Non-pigmented ciliary epithelial cell (primary cell): ENCODE data around the gene SOX5.
"Not testable (repeated sequence)": the region's sequence is repeated elsewhere in the genome, so short reads cannot be mapped to it uniquely, and the experiment has no call there.

Source experiments
- DNase-seq: peaks from one replicate; pipeline ENCODE4 v3.0.0-alpha.2; 2010; ENCODE audit warnings: low read depth

The SOX5 gene

DNA sequence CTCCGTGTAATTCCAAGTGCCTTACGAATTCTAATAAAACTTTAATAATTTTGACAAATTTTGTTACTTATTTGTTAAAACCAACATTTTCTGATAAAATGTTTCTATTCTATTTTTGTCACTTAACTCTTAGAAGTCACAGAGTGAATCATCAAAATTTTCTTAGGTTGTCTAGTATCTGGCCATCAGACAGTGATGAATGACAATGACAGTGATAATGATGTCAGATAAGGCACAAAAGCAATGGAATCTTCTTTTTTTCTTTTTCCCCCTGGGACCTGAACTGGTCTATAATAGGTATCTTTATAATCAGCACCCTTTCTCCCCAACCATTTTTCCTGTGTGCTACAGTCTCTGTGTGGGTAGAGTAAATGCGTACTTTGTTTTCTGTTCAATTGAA lies 407.3 kb downstream of the SOX5 start:
- no peak for DNase-seq

DNA sequence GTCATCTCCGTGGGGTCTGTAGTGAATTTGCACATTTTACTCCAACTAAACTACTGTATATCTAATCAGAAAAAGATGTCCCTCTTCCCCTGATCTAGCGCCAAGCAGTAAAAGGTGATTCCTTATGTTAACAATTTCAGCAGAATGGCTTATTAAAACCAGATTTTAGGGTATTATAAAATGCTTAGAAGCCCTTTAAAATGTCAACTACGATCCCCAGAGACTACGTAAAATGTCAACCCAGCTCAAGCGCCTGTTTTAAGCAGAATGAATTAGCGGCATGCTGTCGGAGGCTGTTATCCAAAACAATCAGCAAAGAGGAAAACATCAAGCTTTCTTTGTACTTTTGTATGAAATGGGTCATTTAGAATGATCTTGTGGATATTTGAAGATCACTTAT lies 408.9 kb downstream of the SOX5 start:
- DNase-seq, result no peak

DNA sequence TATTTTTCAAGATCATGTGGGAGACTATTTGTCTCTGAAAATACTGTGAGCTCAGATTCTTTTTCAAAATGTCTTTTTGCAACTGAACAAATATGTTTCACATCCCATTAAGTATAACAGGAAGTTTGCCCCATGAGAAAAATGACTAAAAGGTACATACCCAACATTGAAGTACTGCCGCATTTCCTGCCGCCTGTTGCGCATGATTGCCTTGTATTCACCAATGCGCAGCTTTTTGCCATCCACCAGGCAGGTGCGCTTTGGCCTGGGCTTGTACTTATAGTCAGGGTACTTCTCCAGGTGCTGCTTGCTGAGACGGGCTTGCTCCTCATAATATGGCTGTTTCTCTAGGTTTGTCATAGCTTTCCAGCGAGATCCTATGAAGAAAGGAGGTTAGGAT lies 413.2 kb downstream of the SOX5 start:
- DNase-seq, result no peak

DNA sequence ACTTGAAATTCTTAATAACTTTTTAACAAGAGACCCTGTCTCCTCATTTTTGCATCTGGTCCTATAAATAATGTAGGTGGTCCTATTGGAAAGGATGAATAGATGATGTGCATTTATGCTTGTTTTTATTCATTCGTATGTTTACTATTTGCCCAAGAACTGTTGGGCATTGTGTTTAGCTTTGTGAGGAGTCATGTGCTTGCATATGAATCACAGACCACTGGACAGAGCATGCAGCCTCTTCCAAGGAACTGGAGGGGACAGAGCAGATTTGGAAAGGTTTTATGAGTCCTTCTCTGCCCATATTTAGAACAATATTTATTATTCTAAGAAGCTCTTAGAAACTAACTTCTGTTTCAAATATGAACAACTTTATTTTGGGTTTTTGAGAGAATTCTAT lies 414.0 kb downstream of the SOX5 start:
- no peak for DNase-seq

DNA sequence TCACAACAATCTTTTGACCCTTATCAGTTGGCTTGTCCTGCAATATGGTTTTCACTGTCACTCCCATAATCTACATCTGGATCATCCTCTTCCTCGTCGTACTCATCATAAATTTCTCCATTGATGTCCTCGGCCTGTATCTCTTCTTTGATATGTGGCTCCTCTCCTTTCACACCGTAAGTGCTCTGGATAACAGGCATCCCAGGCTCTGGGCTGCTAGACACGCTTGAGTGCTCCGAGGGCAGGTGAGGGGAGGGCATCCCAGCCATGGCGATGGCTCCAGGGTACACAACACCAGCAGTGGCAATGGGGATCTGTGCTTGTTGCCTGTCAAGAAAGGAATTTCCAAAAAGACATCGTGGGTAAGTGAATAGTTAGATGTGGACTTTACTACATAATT lies 415.3 kb downstream of the SOX5 start:
- no peak for DNase-seq

DNA sequence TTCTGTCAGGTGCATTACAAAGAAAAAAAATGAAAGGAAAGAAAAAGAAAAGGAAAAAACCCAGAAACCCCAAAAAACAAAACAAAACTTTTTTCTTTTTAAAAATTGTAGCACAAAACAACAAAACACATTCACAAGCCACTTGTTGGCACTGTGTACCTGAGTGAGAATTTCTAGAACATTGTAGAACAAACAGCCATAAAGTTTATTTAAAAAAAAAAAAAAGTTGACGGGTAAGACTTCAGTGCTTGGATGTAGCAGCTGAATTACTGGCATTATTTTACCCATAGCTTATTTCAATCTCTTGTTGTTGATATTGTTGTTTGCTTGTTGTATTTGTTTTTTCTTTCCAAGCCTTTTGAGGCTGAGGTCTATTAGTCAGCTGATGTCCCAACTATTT lies 415.8 kb downstream of the SOX5 start:
- no peak for DNase-seq

DNA sequence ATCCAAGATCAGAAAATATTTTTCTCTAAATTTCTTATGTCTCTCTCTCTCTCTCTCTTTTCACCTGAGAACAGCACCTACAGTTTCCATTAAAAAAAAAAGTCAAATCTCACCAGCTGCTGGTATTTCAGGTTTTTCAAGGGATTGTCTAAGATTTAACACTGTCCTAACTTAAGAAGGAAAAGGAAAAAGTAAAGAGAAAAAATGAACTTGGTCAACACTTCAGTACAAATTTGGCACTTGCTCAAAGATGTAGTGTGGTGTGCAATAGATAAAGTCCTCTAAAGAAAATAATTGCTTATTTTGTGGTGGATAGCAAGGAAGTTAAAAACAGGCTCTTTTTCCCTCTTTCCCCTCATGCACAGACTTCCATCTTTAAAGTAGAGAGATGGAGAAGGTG lies 416.2 kb downstream of the SOX5 start:
- no peak for DNase-seq

DNA sequence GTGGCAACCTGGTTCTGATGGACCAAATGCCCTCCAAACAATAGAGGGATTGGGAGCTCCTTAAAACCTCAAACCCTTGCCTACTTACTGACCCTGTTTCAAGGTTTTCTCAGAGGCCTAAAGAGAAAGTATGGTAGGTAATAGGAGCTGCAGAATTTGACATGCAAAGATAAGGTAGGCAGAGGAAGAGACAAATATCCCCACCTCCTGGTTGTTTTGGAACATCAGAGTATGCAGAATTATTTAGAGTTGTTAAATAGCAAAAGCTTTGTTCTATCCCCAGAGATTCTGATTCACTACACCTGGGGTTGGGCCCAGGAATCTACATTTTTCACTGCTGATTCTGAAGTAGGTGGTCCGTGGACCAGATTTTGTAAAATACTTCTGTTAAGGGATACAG lies 421.2 kb downstream of the SOX5 start:
- no peak for DNase-seq

DNA sequence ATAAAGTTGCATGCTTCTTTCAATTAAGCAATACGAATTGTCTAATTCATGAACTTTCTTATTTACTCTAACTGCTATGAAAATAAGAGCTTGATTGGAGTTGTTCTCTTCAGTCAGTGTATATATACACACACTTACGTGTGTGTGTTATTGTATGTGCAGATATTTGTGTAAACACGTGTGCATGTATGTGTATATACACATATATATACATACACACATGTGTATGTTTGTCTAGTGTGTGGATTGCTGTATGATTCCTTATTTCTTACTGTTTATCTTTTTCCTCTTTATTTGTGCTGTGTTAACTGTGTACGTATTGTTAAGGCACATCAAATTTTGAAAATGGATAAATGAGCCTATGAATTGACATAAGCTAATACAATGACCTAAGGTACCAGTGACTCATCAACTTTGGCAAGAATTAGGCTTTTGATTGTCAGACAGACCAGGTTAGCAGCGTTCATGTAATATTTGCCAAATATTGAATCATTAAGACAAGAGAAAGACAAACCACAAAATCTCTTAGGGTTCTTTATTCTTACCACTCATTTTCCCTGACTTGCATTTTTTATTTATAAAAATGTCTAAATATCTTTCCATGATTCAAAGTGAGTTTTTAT lies 423.9 kb downstream of the SOX5 start:
- DNase-seq, result no peak

DNA sequence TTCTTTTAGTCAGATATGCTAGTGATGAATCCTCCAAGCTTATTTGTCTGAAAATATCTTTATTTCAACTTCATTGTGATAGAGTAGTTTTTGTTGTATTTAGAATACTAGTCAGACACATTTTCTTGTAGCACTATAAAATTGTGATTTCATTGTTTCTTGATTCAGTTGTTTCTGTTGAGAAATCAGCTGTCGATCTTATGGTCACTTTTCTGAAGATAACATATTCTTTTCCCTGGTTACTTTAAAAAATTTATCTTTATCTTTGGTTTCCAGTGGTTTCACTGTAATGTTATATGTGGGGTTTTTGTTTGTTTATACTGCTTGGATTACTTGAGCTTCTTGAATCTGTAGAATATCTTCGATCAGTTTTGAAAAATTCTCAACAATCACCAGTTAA lies 426.1 kb downstream of the SOX5 start:
- DNase-seq, result no peak

DNA sequence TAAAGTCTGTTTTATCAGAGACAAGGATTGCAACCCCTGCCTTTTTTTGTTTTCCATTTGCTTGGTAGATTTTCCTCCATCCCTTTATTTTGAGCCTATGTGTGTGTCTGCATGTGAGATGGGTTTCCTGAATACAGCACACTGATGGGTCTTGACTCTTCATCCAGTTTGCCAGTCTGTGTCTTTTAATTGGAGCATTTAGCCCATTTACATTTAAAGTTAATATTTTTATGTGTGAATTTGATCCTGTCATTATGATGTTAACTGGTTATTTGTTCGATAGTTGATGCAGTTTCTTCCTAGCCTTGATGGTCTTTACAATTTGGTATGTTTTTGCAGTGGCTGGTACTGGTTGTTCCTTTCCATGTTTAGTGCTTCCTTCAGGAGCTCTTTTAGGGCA lies 430.0 kb downstream of the SOX5 start:
- not testable (repeated sequence) for DNase-seq

DNA sequence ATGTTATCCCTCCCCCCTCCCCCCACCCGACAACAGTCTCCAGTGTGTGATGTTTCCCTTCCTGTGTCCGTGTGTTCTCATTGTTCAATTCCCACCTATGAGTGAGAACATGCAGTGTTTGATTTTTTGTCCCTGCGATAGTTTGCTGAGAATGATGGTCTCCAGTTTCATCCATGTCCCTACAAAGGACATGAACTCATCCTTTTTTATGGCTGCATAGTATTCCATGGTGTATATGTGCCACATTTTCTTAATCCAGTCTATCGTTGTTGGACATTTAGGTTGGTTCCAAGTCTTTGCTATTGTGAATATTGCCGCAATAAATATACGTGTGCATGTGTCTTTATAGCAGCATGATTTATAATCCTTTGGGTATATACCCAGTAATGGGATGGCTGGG lies 433.7 kb downstream of the SOX5 start:
- not testable (repeated sequence) for DNase-seq

DNA sequence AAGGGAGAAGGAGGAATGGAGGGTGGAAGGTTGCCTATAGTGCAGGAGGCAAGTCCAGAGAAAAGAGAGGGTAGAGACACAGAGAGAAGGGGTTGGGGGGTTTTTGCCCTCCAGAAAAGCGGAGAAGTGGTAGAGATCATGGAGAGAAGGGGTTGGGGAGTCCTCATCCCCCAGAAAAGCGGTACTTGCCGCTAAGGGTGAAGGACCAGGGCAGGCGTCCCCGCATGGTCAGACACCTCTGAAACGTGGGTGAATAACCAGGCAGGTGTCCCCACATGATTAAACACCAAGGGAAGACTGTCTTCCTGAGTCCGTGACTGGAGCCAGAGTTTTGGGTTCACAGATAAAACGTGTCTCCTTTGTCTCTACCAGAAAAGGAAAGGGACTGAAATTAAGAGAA lies 439.0 kb downstream of the SOX5 start:
- DNase-seq, result no peak

DNA sequence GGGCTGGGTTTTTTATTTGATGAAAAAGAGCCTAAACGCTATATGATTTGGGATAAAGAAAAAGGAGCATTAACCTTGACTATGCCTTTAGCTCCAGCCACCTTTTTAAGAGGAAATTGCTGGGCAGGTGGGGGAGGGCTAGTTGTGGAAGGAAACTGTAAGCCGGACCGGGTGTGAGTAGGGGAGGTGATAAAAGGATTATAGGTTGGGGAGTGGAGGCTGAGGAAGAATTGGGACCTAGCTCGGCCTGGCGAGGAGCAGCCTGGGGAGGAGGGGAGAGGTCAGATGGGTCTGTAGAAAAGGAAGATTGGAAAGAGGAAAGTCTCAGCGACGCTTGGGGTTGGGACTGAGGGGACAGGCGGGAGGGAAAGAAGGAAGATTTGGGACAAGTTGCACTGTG lies 439.6 kb downstream of the SOX5 start:
- DNase-seq, result not testable (repeated sequence)

DNA sequence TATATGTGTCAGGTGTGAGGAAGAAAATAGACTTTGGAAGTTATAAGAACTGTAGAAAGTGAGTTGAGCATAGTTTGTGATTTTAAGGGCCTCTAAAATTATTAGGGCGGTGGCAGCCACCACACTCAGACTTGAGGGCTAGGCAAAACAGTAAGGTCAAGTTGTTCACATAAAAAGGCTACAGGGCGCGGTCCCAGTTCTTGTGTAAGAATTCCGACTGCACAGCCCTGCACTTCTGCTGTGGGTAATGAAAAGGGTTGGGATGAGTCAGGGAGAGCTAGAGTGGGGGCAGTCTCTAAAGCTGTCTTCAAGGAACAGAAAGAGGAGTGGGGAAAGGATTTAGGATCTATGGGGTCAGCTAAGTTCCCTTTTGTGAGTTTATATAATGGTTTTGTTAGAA lies 441.7 kb downstream of the SOX5 start:
- not testable (repeated sequence) for DNase-seq

DNA sequence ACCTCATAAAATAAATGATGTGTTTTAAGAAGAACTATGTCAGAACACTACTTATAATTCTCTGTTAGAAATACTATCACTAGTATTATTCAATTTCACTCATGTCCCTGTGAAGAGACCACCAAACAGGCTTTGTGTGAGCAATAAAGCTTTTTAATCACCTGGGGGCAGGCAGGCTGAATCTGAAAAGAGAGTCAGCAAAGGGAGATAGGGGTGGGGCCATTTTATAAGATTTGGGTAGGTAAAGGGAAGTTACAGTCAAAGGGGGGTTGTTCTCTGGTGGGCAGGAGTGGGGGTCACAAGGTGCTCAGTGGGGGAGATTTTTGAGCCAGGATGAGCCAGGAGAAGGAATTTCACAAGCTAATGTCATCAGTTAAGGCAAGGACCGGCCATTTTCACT lies 443.7 kb downstream of the SOX5 start:
- DNase-seq, result not testable (repeated sequence)

DNA sequence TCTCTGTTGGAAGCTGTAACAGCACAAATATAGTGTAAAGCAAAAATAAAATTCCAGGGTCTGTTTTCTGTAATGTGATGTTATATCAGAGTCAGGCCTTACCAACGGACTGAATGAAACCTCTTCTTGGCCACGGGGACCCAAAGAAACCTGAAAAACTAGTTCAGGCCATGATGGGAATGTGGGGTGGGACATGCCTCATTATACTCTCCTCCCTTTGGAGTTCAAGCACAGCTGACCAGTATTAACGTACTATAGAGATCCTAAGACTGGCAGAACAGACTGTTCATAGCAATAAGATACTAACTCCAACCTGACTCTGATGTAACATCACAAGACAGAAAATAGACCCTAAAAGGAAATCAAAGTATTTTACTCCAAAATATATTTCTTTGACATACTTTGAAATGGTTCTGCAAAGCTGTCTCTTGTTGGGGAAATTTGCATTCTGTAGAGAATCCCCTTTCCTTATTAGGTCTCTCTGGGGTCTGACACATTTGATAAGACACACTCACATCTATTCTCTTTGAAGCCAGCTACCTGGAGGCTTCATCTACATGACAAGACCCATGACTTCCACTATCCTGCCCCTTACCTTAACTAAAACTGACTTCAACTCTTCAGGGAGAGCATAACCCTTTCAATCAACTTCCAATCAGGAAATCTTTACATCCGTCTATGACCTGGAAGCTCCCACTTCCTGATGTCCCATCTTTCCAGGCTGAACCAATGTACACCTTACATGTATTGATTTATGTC lies 444.6 kb downstream of the SOX5 start:
- no peak for DNase-seq

DNA sequence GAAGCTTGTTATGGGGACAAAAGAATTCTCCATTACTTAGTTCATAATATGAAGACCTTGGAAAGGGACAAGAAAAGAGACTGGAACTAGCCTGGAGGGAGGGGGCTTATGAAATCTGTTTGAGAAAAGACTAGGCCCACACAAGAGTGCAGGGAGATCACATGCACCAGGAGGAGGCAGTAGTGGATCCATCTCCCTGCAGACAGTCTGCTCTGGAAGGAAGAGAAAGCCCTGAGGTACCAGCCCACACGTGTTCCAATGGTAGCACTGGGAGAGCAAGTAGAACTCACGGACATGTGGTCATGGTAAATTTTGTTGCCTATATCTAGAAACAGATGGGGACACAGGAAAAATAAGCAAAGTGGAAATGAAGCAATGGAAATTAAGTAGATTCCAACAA lies 445.4 kb downstream of the SOX5 start:
- DNase-seq, result no peak

DNA sequence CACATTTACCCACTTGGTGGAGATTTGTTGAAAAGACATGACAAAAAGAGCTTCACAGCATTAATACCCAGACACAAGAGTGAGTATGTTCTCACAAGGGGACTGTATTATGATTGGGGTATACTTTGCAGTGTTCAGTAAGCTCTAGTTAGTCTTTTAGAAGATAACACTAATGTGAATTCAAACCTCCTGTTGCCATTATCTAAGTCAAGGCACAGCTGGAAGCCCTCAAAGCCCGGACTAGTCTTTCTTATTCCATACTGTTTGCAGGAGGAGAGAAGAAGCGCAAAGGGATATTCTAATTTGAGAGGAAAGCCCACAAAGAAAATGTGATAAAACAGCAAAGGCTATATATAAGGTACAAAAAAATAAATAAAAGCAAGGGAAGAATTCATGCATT lies 445.9 kb downstream of the SOX5 start:
- no peak for DNase-seq

DNA sequence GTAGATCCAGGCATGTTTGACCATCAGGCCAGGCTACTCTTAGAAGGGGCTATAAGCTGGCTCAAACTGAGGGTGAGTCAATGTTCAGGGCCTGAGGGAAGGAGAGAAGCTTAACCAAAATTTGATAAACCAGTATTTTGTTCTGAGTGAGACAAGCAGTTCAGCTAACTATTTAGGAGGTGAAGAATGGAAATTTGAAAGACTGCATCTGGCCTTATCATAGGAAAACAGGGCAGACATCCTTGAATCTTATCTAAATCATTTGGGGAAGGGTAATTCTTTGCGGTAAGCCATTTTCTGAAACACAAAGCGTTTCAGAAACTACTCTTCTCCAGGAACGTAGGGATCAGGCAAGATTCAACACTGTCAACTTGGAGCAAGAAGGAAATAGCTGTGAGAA lies 447.2 kb downstream of the SOX5 start:
- DNase-seq, result no peak

DNA sequence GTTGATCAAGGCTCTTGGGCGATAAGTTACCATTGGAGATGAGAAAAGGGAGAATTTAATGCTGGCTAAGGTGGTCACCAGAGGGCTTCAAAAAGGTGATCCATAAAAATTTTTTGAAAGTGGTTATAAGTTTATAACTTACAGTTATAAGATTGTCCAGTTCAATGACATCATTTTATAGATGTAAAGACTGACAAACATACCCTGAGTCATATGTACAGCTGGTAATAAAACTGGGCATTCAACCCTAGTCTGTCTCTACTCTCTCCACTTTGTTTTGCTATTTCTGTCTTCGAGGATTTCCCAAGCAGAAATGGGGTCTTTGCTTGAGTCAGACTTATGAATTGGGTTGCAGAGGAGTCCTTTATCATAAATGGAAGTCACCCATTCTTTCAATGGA lies 454.0 kb downstream of the SOX5 start:
- no peak for DNase-seq

DNA sequence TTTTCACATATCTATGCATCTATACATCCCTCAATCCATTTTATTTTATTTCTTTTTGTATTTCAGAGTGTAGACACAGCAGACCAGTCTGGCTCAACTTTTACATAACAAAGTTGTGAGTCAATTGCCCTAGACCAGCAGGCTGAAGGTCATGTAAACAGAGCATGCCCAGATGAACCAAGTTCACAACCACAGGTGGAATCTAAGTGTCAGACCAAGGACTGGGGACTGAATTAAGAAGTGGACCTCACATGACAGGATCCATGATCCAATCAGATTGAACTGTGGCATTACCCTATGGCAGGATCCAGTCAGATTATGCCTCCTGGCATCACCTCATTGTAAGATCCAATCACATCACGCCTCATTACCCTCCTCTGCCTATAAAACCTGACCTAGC lies 455.8 kb downstream of the SOX5 start:
- DNase-seq, result no peak

DNA sequence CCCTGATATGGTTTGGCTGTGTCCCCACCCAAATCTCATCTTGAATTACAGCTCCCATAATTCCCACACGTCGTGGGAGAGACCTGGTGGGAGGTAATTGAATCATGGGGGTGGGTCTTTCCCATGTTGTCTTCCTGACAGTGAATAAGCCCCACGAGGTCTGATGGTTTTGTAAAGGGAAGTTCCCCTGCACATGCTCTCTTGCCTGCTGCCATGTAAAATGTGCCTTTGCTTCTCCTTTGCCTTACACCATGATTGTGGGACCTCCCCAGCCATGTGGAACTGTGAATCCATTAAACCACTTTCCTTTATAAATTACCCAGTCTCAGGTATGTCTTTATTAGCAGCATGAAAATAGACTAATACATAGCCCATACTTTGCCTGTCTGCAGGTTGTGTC lies 458.4 kb downstream of the SOX5 start:
- not testable (repeated sequence) for DNase-seq

DNA sequence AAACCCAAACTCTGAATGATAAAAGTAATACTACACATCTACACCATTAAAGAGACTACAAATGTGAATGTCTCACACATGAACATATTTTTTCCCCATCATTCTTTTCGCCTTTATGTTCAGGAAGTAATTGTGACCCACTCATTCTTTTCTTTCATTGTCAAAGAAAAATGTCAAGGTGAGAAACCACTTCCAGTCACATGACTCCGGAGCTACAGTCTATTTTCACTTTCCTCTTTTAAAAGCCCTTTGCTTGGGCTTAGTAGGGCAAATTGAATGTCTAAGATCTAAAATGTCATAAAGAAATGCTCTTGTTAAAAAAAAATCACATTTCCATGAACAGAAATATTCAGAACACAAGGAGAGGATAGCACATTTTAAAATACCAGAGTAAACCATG lies 461.3 kb downstream of the SOX5 start:
- DNase-seq, result no peak
